Measurements from ENCODE around the gene ASIC4. TPM values are rescaled to one million over a fixed set of nuclear protein-coding genes. Genes with fewer than 3 reads are reported as not detected.

ASIC4 gene
- total RNA-seq, 1 experiment from 2014 or later: 0.45 TPM

DNA sequence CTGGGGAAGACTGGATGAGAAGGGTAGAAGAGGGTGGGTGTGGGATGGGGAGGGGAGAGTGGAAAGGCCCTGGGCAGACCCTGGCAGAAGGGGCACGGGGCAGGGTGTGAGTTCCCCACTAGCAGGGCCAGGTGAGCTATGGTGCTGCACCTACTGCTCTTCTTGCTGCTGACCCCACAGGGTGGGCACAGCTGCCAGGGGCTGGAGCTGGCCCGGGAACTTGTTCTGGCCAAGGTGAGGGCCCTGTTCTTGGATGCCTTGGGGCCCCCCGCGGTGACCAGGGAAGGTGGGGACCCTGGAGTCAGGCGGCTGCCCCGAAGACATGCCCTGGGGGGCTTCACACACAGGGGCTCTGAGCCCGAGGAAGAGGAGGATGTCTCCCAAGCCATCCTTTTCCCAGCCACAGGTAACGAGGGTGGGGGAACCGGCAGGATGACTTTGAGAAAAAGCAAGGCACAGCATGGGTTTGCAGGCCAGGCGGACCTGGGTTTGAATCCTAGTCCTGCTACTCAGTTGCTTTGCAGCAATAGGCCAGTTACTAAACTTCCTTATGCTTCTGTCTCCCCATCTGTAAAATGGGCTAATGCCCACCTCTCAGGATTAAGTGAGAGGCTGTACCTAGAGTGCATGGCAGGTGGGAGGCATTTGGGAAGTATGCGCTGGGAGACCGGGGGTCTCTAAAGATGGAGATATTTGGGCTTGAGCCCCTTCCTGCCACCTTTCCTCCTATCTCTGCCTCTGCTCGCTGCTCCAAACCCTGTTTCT is 58.1 kb downstream of the ASIC4 start, which contains the start of gene INHA:
Gene INHA, plus strand, starts transcription at position 74 of the 765 bp plus-strand sequence. Its CDS starts 65 bp downstream, at position 139.
- POLR2A ChIA-PET (ENCODE audit: low non-redundant PET): no interaction called here
- H3K9me3 ChIP-seq (ENCODE audit: low read depth, low read length, poor library complexity, severe bottlenecking): no peaks in the 10 kb centered on the region
- H3K4me1 ChIP-seq (ENCODE audit: insufficient read depth, low read length, poor library complexity, severe bottlenecking): peaks cover 14% of the 10 kb centered on the region
- H3K36me3 ChIP-seq (ENCODE audit: insufficient read depth, low read length, poor library complexity, severe bottlenecking): no peaks in the 10 kb centered on the region
- no peak for DNase-seq (ENCODE audit: low spot score)
- no peaks in the 10 kb centered on the region for H3K27me3 ChIP-seq (replicated peaks; ENCODE audit: insufficient read depth, low read depth, low read length, poor library complexity)
- TF ChIP-seq EZH2 (IDR thresholded peaks at IDR 0.05; ENCODE audit: borderline replicate concordance, low read depth, low read length, poor library complexity, severe bottlenecking): no peak
- peak within 1 kb of the TSS; percentile 70 for H3K4me3 ChIP-seq (ENCODE audit: low read depth, low read length, poor library complexity, severe bottlenecking)
- CTCF ChIA-PET: no interaction called here
- peak within 1 kb of the TSS; percentile 77 for H3K27ac ChIP-seq (ENCODE audit: low read depth, low read length, poor library complexity, severe bottlenecking)
- BruUV-seq (replicated peaks): no TSS peak
- intact Hi-C loops (cut with micrococcal nuclease; ENCODE audit: unreplicated experiment): no loop called here

- Histone ChIP-seq H3K4me3 (ENCODE audit: low read depth, low read length, poor library complexity, severe bottlenecking) (no peak overlapping the region), H3K27ac (ENCODE audit: low read depth, low read length, poor library complexity, severe bottlenecking) (no peak overlapping the region), H3K9me3 (ENCODE audit: low read depth, low read length, poor library complexity, severe bottlenecking) (no peaks in the 10 kb centered on the region), H3K36me3 (ENCODE audit: insufficient read depth, low read length, poor library complexity, severe bottlenecking) (no peaks in the 10 kb centered on the region), H3K27me3 (replicated peaks; ENCODE audit: insufficient read depth, low read depth, low read length, poor library complexity) (no peaks in the 10 kb centered on the region), H3K4me1 (ENCODE audit: insufficient read depth, low read length, poor library complexity, severe bottlenecking) (peaks cover 14% of the 10 kb centered on the region)
- ChIA-PET POLR2A (ENCODE audit: low non-redundant PET) (no interaction called here), CTCF (interaction anchor here (0.6 kb wide), 1 partner anchor 117 kb away, joined by 3 read pairs; no protein-coding TSS in a partner anchor)
- no peak for DNase-seq (ENCODE audit: low spot score)
- intact Hi-C loops (cut with micrococcal nuclease; ENCODE audit: unreplicated experiment): no loop called here
- no TSS peak for BruUV-seq (replicated peaks)
- TF ChIP-seq, protein P1, sequence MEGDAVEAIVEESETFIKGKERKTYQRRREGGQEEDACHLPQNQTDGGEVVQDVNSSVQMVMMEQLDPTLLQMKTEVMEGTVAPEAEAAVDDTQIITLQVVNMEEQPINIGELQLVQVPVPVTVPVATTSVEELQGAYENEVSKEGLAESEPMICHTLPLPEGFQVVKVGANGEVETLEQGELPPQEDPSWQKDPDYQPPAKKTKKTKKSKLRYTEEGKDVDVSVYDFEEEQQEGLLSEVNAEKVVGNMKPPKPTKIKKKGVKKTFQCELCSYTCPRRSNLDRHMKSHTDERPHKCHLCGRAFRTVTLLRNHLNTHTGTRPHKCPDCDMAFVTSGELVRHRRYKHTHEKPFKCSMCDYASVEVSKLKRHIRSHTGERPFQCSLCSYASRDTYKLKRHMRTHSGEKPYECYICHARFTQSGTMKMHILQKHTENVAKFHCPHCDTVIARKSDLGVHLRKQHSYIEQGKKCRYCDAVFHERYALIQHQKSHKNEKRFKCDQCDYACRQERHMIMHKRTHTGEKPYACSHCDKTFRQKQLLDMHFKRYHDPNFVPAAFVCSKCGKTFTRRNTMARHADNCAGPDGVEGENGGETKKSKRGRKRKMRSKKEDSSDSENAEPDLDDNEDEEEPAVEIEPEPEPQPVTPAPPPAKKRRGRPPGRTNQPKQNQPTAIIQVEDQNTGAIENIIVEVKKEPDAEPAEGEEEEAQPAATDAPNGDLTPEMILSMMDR (conservative IDR thresholded peaks at IDR 0.05; ENCODE audit: low read depth, low read length): no peak
- TF ChIP-seq EZH2 (IDR thresholded peaks at IDR 0.05; ENCODE audit: borderline replicate concordance, low read depth, low read length, poor library complexity, severe bottlenecking): no peak
Measured at GRCh38 chr2:219573166-219573565, 58.9 kb downstream of the ASIC4 start.

DNA sequence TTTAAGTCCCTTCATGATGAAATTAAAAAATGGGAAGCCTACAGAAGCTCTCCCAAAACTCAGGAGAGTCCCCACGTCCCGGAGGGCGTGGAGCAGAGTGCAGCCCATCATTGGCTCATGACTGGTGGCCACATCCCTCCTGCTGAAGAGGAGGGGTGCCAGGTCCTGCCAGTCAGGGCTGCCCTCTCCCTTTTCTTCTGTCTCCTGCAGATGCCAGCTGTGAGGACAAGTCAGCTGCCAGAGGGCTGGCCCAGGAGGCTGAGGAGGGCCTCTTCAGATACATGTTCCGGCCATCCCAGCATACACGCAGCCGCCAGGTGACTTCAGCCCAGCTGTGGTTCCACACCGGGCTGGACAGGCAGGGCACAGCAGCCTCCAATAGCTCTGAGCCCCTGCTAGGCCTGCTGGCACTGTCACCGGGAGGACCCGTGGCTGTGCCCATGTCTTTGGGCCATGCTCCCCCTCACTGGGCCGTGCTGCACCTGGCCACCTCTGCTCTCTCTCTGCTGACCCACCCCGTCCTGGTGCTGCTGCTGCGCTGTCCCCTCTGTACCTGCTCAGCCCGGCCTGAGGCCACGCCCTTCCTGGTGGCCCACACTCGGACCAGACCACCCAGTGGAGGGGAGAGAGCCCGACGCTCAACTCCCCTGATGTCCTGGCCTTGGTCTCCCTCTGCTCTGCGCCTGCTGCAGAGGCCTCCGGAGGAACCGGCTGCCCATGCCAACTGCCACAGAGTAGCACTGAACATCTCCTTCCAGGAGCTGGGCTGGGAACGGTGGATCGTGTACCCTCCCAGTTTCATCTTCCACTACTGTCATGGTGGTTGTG is 60.4 kb downstream of the ASIC4 start:
- no peak overlapping the region for H3K27ac ChIP-seq (ENCODE audit: low read depth, low read length, poor library complexity, severe bottlenecking)
- no peaks in the 10 kb centered on the region for H3K9me3 ChIP-seq (ENCODE audit: low read depth, low read length, poor library complexity, severe bottlenecking)
- no TSS peak for BruUV-seq (replicated peaks)
- ChIA-PET CTCF (interaction anchor here (1.0 kb wide), 1 partner anchor 34 kb away, joined by 3 read pairs; no protein-coding TSS in a partner anchor), POLR2A (ENCODE audit: low non-redundant PET) (no interaction called here)
- no peak overlapping the region for H3K4me3 ChIP-seq (ENCODE audit: low read depth, low read length, poor library complexity, severe bottlenecking)
- H3K27me3 ChIP-seq (replicated peaks; ENCODE audit: insufficient read depth, low read depth, low read length, poor library complexity): no peaks in the 10 kb centered on the region
- intact Hi-C loops (cut with micrococcal nuclease; ENCODE audit: unreplicated experiment): no loop called here
- H3K36me3 ChIP-seq (ENCODE audit: insufficient read depth, low read length, poor library complexity, severe bottlenecking): no peaks in the 10 kb centered on the region
- H3K4me1 ChIP-seq (ENCODE audit: insufficient read depth, low read length, poor library complexity, severe bottlenecking): peaks cover 13% of the 10 kb centered on the region
- TF ChIP-seq, protein P1 (conservative IDR thresholded peaks at IDR 0.05; ENCODE audit: low read depth, low read length): no peak
- TF ChIP-seq EZH2 (IDR thresholded peaks at IDR 0.05; ENCODE audit: borderline replicate concordance, low read depth, low read length, poor library complexity, severe bottlenecking): no peak
- DNase-seq (ENCODE audit: low spot score): no peak

Data from A673 (cell line).